Aorta (tissue), 5 donors: ENCODE measurements around the gene HNF1A. TPM values are rescaled to one million over a fixed set of nuclear protein-coding genes. Genes with fewer than 3 reads are reported as not detected.
A peak's percentile ranks its signal among the peaks of the same experiment; 100 is the strongest.

Experiments
- ATAC-seq: fragments of 200-7000 bp; cut with Tn5 transposase; one replicate; pipeline ENCODE4 v1.9.1; 2022; ENCODE audit warnings: moderate library complexity; ENCODE audit not compliant: low FRiP score
- DNase-seq, 2 donors: peaks; one replicate each; pipeline ENCODE4 v3.0.0-alpha.2; 2020
- H3K27ac ChIP-seq, 2 donors: one replicate each; pipeline ENCODE4 v1.5.1; 2013; ENCODE audit warnings: low read length in 2 of 2, mild to moderate bottlenecking in 2 of 2, moderate library complexity in 2 of 2, control low read depth in 1 of 2, inconsistent platforms in 1 of 2, low read depth in 1 of 2
- H3K27me3 ChIP-seq, 2 donors: one replicate each; pipeline ENCODE4 v1.6.1; 2013; ENCODE audit warnings: control low read depth in 1 of 2, low read length in 1 of 2, mild to moderate bottlenecking in 1 of 2, moderate library complexity in 1 of 2; ENCODE audit not compliant: insufficient read depth in 2 of 2, control insufficient read depth in 1 of 2
- H3K36me3 ChIP-seq, 2 donors: one replicate each; pipeline ENCODE4 v1.6.1; 2013; ENCODE audit warnings: control low read depth in 1 of 2, low read length in 1 of 2, mild to moderate bottlenecking in 1 of 2; ENCODE audit not compliant: insufficient read depth in 2 of 2, control insufficient read depth in 1 of 2
- H3K4me1 ChIP-seq, 2 donors: one replicate each; pipeline ENCODE4 v1.6.1; 2013; ENCODE audit warnings: low read length in 2 of 2, control low read depth in 1 of 2, mild to moderate bottlenecking in 1 of 2, moderate library complexity in 1 of 2; ENCODE audit not compliant: insufficient read depth in 2 of 2, control insufficient read depth in 1 of 2
- H3K4me3 ChIP-seq, 2 donors: one replicate each; pipeline ENCODE4 v1.5.1; 2013; ENCODE audit warnings: low read length in 2 of 2, control low read depth in 1 of 2, mild to moderate bottlenecking in 1 of 2
- H3K9me3 ChIP-seq: one replicate; pipeline ENCODE4 v1.6.1; 2013; ENCODE audit warnings: mild to moderate bottlenecking, low read length; ENCODE audit not compliant: control insufficient read depth
- WGBS, 2 donors: extraction: QIAGEN DNeasy Blood & Tissue Kit; methylation state at CpG; one replicate each; pipeline ENCODE4 v1.1.7; 2013; 5-methylcytosine and 5-hydroxymethylcytosine counted together
- intact Hi-C, 2 donors: fragments of 100-400 bp; cut with DNase I; formaldehyde crosslinking; loops; one replicate each; pipeline versions ENCODE4 v1.14.2 to v1.15.0; 2022
- polyA plus RNA-seq, 2 donors: library from polyadenylated mRNA; stranded (reverse); fragments of 200-250 nt; gene quantifications; one replicate each; pipeline ENCODE4 v1.2.3, GENCODE V29; 2013
- total RNA-seq, 2 donors: library from RNA; stranded (reverse); fragmentation: NEBNext Ultra II Directional; extraction: Animal tissue kit (Norgen Biotek cat#: 25700); gene quantifications; one replicate each; pipeline ENCODE4 v1.2.1, GENCODE V29; 2021
- donor health status: healthy with polysubstance abuse.
- donor health status: Bipolar disorder and iron deficiency.
- donor health status: DM: no; HTN: no; CAD: no.
- donor health status: DM: no; HTN: no; CAD: no.
- donor health status: DM: yes; HTN: yes; CAD: no.

The HNF1A gene
- total and polyA plus RNA-seq, 4 donors = 0.18 to 5.4 TPM; not detected in 2

- no peaks in the 10 kb centered on the region for H3K9me3 ChIP-seq
- H3K27ac ChIP-seq = no peak overlapping the region
- no peaks in the 10 kb centered on the region for H3K27me3 ChIP-seq
- intact Hi-C loops = no loop called here
- no peak overlapping the region for H3K4me3 ChIP-seq
- 95 to 96% methylated on average over 8 of the region's 8 CpGs for WGBS, 2 donors
- ATAC-seq = no peak
- DNase-seq = no peak
- no peaks in the 10 kb centered on the region for H3K4me1 ChIP-seq
- H3K36me3 ChIP-seq = peaks cover 0 to 6% of the 10 kb centered on the region in 2 donors
Observed at GRCh38 chr12:121008347-121009098, 30.2 kb downstream of the HNF1A start.

DNA sequence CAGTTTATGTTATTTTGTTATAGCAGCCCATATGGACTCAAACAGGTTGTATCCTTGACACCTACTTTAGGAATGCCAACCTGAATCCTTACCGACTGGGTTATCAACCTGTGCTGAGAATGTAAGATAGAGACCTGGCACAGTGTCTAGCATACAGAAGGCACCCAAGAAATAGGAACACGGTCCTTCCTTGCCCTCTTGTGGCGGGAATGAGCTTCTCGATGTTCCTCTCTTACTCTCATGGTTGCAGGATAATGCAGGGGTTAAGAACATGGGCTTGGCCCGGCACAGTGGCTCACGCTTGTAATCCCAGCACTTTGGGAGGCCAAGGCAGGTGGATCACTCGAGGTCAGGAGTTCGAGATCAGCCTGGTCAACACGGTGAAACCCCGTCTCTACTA is 31.4 kb downstream of the HNF1A start:
- H3K4me3 ChIP-seq = no peak overlapping the region
- DNase-seq (no peak), ATAC-seq (no peak)
- 50 to 56% methylated on average over 10 of the region's 10 CpGs for WGBS, 2 donors
- no peaks in the 10 kb centered on the region for H3K9me3 ChIP-seq
- no peaks in the 10 kb centered on the region for H3K4me1 ChIP-seq
- intact Hi-C loops = no loop called here
- no peaks in the 10 kb centered on the region for H3K27me3 ChIP-seq
- H3K27ac ChIP-seq = no peak overlapping the region
- peaks cover 0 to 6% of the 10 kb centered on the region in 2 donors for H3K36me3 ChIP-seq

DNA sequence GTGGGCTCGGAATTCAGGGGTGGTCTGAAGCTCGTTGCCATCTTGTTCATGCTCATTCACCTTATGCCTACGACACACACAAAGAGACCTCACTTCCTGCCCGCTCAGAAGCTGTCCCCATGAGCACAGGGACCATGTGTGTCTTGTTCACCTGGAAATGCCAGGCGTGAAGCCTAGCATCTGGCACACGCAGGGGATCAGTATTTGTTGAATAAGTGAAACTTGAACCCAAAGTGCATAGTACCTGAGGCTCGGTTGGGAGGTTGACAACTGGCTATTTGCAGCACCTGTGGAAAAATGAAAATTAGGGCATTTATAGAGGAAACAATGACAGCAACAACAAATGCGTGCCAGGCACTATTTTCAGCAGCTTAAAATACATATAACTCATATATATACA is 32.5 kb downstream of the HNF1A start:
- ATAC-seq (no peak), DNase-seq (no peak)
- H3K27me3 ChIP-seq = no peaks in the 10 kb centered on the region
- H3K27ac ChIP-seq = no peak overlapping the region
- WGBS, 2 donors = 88 to 89% methylated on average over 8 of the region's 8 CpGs
- intact Hi-C loops = no loop called here
- peaks cover 0 to 4% of the 10 kb centered on the region in 2 donors for H3K36me3 ChIP-seq
- no peak overlapping the region for H3K4me3 ChIP-seq
- H3K4me1 ChIP-seq = no peaks in the 10 kb centered on the region
- H3K9me3 ChIP-seq = no peaks in the 10 kb centered on the region

DNA sequence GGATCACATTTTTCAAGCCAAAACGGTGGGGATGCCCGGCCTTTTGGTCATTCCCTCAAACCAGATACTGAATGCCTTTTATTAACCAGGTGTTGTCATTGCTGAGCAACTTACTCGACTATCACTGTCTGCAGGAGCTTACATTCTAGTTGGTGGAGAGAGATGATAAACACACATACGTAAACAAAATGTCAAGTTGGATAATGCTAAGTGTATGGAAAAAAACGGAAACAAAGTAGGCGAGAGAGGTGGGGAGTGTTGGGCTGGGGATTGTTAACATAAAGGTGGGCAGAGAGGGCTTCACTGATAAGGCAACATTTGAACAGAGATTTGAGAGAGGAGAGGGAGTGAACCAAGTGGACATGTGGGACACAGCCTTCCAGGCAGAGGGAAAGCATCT is 33.5 kb downstream of the HNF1A start:
- no peak overlapping the region for H3K4me3 ChIP-seq
- WGBS, 2 donors = 86 to 88% methylated on average over 6 of the region's 6 CpGs
- ATAC-seq = no peak
- peaks cover 0 to 4% of the 10 kb centered on the region in 2 donors for H3K36me3 ChIP-seq
- H3K27ac ChIP-seq = no peak overlapping the region
- DNase-seq = no peak
- H3K9me3 ChIP-seq = no peaks in the 10 kb centered on the region
- intact Hi-C loops = no loop called here
- no peaks in the 10 kb centered on the region for H3K27me3 ChIP-seq
- H3K4me1 ChIP-seq = no peaks in the 10 kb centered on the region

DNA sequence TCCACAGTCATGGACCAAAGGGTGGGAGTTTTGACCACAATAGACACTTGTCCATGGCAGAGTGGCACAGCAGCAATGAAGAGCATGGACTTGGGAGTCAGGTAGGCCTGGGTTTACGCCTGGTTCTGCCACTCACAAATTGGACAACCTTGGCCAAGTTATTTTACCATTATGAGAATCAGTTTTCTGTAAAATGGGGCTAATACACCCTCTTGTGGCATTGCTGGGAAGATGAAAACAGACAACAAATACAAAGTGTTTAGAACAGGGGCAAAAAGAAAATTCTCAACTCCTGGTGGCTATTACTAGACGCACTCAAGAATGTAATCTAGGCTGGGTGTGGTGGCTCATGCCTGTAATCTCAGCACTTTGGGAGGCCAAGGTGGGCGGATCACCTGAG is 35.4 kb downstream of the HNF1A start:
- intact Hi-C loops = no loop called here
- 69 to 74% methylated on average over 3 of the region's 3 CpGs for WGBS, 2 donors

DNA sequence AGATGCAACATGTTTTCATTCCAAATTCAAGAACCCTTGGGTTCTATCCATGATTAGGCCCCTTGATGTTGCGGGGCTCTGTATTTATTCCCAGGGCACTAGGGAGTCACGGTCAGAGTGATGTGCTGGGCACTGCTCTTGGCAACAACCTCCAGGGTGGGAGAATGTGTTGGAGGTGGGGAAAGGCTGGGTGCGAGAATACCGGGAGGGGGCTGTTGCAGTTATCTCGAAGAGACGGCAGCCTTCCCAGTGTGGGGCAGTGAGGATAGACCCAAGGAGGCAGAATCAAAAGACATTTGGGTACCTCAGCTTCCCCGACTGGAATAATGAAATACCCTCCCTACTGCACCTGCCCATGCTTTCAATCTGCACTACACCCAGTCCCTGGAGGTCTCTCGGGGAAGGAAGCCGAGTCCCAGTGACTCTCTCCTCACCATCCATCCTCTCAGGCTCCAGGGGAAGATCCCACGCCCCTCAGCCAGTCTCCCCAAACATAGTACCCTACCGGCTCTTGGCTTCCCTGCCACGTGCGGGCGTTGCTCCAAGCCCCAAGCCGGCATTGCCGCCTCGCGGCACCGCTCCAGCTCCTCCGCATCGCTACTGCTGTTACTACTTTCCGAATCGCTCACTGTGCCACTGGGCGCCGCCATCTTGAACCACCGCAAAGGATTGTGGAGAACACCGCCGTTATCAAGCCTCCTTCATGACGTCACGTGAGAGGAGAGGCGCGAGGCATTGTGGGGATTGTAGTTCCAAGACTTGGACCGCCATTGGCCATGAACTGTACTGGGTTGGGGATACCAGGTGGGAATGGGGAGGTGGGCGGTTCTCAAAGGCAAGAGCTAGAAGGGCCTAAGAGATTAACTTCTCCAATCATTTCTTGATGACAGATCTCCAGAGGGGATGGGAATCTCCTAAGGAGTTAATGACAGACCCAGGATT is 37.8 kb downstream of the HNF1A start, which contains the start of gene C12orf43:
Gene C12orf43 (minus strand): TSS at position 663 of the 942 bp plus-strand sequence. CDS start 13 bp downstream, at position 650.
- Histone ChIP-seq H3K27ac (peak within 1 kb of the TSS in 1 of 2 donors; percentile 11), H3K4me1 (no peaks in the 10 kb centered on the region), H3K4me3 (peak within 1 kb of the TSS; percentile 82 to 90), H3K9me3 (no peaks in the 10 kb centered on the region), H3K27me3 (no peaks in the 10 kb centered on the region), H3K36me3 (no peaks in the 10 kb centered on the region)
- DNase-seq (peak; percentile 92 to 96), ATAC-seq (peak; percentile 96)
- WGBS, 2 donors = 1% methylated on average over 33 to 34 of the region's 34 CpGs
- intact Hi-C loops = no loop called here

More for the DNA sequence above, 35.4 kb downstream of the HNF1A start:
- no peaks in the 10 kb centered on the region for H3K27me3 ChIP-seq
- H3K27ac ChIP-seq = no peak overlapping the region
- no peaks in the 10 kb centered on the region for H3K4me1 ChIP-seq
- no peaks in the 10 kb centered on the region for H3K9me3 ChIP-seq
- H3K4me3 ChIP-seq = no peak overlapping the region
- H3K36me3 ChIP-seq = peaks cover 0 to 4% of the 10 kb centered on the region in 2 donors
- DNase-seq = no peak
- no peak for ATAC-seq

DNA sequence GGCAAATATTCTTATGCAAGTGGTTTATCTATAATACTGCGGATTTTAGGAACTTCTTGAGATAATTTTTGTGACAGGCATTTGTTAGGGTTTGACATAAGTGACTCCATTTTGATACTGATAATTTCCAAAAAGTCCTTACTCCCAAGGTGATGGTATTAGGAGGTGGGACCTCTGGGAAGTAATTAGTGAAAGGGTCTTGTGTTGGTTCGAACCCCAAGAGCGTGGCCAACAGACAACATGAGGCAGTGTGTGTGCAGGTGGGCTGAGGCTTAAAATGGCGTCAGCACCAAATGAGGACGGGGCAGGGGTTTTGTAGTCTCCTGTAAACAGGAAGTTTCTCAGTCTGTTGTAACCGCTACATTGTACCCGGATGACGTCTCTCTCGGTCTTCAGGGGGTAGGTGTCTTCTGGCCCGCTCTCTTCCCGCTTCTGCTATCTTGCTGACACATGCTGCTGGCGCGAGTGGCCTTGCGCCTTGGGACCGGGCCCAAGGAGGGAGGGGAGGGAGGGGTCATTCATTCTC is 39.7 kb downstream of the HNF1A start:
- Histone ChIP-seq H3K27ac (no peak overlapping the region), H3K4me1 (no peaks in the 10 kb centered on the region), H3K4me3 (no peak overlapping the region), H3K27me3 (no peaks in the 10 kb centered on the region), H3K9me3 (no peaks in the 10 kb centered on the region), H3K36me3 (no peaks in the 10 kb centered on the region)
- DNase-seq = no peak
- ATAC-seq = no peak
- intact Hi-C loops = no loop called here
- 91 to 93% methylated on average over 15 of the region's 15 CpGs for WGBS, 2 donors

DNA sequence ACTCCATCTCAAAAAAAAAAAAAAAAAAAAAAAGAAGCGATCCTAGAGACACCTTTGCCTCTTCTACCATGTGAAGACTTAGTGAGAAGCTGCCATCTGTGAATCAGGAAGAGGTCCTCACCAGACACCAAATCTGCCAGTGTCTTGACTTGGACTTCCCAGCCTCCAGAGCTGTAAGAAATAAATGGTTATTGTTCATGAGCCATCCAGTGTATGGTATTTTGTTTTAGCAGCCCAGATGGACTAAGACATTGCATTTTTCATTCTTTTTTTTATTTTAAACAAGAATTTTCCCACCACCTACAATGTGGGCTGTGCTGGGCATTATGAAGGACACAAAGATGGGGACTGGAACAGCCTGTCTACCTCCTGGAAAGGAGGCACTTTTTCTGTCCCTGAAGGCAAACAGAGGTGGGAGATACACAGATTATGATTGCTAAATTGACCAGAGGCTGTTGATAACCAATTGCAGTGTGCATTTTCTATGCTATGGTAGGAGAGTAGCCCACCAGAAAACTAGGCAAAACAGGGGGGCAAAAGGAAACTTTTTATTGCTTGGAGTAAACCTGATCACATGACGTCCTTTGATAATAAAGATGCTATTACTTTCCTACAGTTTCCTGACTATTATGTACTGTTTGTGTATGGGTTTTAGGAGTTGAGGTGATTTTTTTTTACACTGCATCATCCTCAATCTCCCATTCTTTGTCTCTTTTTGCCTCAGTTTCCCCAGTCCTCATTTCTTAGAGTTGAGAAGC is 40.7 kb downstream of the HNF1A start:
- no peak overlapping the region for H3K27ac ChIP-seq
- DNase-seq = no peak
- no peak for ATAC-seq
- no peaks in the 10 kb centered on the region for H3K4me1 ChIP-seq
- intact Hi-C loops = no loop called here
- H3K4me3 ChIP-seq = no peak overlapping the region
- no peaks in the 10 kb centered on the region for H3K36me3 ChIP-seq
- no peaks in the 10 kb centered on the region for H3K27me3 ChIP-seq
- no peaks in the 10 kb centered on the region for H3K9me3 ChIP-seq
- 85 to 94% methylated on average over 2 of the region's 2 CpGs for WGBS, 2 donors
